Heart left ventricle (tissue), 13 donors: Measurements from ENCODE around the gene DOHH.

Experiments
- CTCF ChIP-seq, 12 donors: fragments of 200-600 bp; sonication (generic) in 4 of 12; IDR thresholded peaks; one replicate each; pipeline versions ENCODE4 v1.5.0 to v1.8.0; 2018 to 2022; ENCODE audit warnings: antibody characterized with exemption in 12 of 12, mild to moderate bottlenecking in 5 of 12
- POLR2A ChIP-seq, 2 donors: fragments of 450-650 bp; IDR thresholded peaks; one replicate each; pipeline ENCODE4 v1.6.1; 2017; ENCODE audit warnings: antibody characterized with exemption in 2 of 2, mild to moderate bottlenecking in 2 of 2, moderate library complexity in 2 of 2
- donor health status: ischemic (EF 13 %, LVEDD 7.1; RV severe dilation, severe dysfunction).
- donor health status: DM: no; HTN: yes; CAD: no.
- donor health status: DM: no; HTN: no; CAD: no.
- donor health status: ischemic (EF 25% LVEDD 6.9; RV normal size, moderate dysfunction).
- donor health status: ischemic (EF 25% LVEDD 5.7; RV mildly dilated, moderate dysfunction).
- donor health status: ischemic (EF 35%, LVEDD 5.7; RV mildly dilated, moderate dysfunction).
- donor health status: nonischemic (EF 11% LVEDD 7.7; RV severe dilation, severe dysfunction).
- donor health status: DM: yes; HTN: yes; CAD: no.
- donor health status: PGD.
- donor health status: ischemic (EF 29% LVEDD 5.4; RV normal size, mild dysfunction).
- donor health status: nonischemic (EF 23%, LVEDD 6.1; RV moderate dilation, normal function).

- TF ChIP-seq CTCF (IDR thresholded peaks at IDR 0.05), result no peak
- no peak for TF ChIP-seq POLR2A (IDR thresholded peaks at IDR 0.05)
These were observed 19.0 kb downstream of the DOHH start for GRCh38 chr19:3481241-3482090.
